GM19023 (cell line): ENCODE measurements around the gene JDP2.

ENCODE experiments used
- ATAC-seq: cut with Tn5 transposase; IDR thresholded peaks from one replicate; pipeline ENCODE4 v1.9.1; 2021; ENCODE audit warnings: mild to moderate bottlenecking, moderate library complexity; ENCODE audit not compliant: unreplicated experiment

JDP2 gene

DNA sequence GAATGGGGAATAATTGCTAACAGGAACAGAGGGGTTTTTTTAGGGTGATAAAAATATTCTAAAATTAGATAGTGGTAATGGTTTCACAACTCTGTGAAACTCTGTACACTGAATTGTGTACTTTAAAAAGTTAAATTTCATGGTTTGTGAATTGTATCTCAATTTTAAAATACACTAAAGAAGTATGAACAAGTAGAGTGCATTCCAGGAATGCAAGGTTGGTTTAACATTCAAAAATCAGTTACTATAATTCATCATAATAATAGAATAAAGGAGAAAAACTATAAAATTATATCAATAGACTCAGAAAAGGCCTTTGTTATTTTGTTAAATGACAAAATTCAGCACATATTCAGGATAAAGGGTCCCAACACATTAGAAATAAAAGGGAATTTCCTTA lies 83.4 kb downstream of the JDP2 start:
- ATAC-seq: no peak

DNA sequence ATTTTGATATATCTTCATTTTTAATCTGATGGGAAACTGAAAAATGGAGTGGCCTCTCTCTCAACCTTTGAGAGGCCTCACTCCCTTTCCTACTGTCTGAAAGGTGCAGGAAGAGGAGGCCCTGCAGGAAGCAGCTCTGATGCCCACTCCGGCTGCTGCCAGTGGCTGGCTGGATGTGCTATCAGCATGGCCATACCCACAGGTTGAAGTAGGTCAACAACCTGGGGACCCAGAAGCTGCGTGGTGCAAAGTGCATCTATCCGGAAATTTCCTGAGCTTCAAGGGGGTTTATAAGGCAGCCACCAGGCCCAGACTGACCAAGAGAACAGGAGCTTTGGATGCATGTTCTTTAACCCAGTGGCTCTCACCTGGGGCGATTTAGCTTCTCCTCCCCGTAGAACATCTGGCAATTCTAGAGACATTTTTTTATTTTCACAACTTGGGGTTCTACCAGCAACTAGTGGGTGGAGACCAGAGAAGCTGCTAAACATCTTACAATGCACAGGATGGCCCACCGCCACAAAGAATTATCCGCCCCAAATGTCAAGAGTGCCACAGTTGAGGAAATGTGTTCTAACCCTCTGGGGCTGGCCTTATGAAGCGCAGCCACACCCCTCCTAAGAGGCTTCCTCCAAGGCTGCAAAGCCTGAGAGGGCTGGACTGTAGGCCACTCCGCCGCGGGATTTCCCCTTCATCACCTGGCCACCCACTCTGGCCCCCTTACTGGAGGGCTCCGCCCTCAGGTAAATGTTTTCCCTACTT lies 86.3 kb downstream of the JDP2 start:
- ATAC-seq: peak; percentile 56

DNA sequence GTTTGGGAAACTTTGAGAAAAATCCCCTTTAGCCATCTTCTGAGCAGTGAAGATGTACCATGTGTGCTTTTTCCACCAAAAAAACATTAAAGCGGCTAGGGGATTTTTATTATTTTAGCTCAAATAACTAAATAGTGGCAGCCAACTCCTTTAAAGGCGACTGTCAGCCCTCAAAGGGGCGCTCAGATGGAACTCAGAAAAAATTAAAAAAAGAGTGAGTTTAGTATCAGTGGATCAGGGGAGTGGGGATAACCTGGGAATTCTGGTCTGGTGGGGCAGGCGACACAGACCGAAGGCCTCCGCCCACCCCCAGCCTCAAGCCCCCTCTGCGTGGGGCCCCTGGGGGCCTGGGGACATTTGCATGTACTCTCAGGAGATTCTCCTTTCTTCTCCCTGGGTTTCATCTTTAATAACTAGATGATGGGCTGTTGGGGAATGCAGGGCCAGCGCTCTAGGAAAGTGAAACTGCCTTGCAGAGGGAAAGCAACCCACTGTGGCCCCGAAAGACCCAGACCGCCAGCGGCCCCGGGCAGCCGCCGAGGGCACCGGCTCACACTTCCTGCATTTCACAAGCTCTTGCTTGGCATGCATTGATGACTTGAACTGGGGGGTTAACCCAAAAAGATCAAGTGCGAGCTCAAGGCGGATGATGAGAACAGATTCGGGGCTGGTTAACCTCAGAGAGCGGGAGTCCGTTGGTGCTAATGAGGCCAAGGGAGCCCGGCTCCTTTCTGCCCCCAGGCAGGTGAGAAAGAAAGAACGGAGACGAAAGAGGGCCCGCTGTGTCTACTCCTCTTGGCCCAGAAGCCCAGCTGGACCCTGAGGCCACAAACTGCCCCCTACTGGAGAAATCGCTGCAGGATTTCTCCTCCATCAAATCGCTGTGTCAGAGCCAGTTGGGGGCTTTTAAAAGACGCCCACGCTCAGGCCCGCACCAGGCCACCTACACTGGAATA lies 87.1 kb downstream of the JDP2 start:
- peak; percentile 44 for ATAC-seq

DNA sequence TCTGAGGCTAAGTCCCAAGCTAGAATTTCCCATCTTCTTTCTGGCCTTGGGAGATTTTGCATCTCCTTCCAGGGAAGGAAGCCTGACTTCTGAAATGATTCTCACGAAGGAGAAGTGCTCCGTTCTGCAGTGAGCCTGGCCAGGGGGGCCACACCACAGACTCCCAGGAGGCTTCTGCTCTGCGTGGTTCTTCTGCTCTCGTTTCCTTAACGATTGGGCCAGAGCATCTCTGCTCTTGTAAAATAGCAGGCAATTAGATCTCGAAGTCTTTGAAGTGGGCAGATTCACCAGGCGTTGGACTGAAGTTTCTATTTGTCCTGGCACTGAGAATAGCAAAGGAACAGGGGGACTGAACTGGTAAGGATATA lies 87.8 kb downstream of the JDP2 start:
- ATAC-seq: peak; percentile 30

DNA sequence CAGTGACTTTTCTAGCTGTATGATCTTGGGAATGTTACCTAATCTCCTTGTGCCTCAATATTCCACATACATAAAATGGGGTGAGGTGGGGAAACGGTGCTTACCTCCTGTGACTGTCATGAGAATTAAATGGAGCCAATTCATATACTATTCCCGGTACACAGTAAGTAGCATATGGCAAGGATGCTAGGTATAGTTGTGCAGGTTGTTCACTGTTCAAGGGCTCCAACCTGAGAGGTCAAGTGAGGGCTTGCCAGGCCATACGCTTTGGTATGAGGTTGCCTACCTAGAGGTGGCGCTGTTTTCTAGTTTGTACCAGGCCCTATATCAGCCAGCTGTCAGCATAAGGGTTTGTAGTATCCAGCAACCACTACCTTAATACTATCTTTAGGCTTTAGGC lies 90.8 kb downstream of the JDP2 start:
- ATAC-seq: no peak

DNA sequence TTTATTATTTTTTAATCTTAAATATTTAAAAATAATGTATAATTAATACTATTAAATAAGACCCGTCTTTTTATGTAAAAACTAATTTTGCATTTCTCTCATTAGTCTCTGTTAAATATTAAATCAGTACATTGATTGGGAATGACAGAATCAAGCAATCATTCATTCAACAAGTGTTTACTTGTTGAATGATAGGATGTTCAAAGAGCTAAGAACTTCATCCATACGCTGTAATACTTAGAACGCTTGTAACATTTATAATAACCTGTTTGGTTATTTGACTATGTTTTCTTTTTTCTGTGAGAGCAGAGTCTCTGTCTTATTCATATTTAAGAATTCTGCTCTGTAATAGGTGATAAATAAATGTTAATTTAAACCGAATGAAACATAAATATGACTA lies 91.6 kb downstream of the JDP2 start:
- no peak for ATAC-seq

DNA sequence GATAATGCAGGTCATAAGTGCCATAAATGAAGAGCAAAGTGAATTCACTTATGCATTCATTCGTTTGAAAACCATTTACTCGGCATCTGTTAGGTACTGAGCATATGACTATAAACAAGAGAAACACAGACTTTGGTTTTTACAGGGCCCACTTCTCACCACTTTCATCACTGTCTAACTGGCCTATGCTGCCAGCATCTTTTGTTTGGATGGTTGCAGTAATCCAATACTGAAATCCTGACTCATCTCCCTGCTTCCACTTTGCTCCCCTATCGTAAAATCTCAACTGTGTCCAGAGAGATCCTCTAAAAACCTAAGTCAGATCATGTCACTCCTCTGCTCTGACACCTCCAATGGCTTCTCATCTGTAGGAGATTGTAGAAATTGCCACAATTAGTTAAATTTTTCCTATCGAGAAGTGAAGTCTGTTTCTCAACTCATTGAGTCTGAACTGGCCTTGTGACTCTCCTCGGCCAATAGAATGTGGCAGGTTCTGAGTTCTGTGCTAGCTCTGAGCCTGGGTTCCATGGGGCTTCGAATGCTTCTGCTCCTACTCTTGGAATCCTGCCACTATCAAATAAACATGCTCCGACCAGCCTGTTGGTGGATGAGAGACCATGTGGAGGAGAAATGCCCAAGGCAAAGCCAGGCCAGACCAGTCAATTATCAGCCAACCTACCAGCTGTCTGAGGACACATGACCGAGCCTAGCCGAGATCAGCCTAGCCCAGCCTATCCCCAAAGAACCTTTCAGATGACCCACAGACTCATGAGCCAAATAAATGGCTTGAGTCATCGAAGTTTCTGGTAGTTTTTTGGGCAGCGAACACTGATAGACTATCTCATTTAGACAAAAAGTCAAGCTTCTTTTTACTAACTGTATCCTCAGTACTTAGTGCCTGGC lies 92.3 kb downstream of the JDP2 start:
- ATAC-seq: no peak

DNA sequence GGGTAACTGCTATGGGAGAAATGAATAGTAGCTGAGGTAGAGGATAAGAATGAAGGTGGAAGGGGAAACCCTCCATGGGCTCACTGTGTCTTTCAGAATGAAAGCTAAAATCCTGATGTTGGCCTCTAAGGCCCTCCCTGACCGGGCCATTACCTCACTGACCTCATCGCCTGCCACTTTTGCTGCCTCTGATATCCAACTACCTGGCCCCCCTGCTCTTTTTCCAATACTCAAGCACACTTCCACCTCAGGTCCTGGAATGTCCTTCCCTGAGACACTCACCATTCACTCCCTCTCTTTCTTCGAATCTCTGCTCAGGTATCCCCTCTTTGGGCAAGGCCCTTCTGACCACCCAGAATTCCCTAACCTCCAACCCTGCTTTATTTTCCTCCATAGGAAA lies 93.0 kb downstream of the JDP2 start:
- ATAC-seq: no peak

DNA sequence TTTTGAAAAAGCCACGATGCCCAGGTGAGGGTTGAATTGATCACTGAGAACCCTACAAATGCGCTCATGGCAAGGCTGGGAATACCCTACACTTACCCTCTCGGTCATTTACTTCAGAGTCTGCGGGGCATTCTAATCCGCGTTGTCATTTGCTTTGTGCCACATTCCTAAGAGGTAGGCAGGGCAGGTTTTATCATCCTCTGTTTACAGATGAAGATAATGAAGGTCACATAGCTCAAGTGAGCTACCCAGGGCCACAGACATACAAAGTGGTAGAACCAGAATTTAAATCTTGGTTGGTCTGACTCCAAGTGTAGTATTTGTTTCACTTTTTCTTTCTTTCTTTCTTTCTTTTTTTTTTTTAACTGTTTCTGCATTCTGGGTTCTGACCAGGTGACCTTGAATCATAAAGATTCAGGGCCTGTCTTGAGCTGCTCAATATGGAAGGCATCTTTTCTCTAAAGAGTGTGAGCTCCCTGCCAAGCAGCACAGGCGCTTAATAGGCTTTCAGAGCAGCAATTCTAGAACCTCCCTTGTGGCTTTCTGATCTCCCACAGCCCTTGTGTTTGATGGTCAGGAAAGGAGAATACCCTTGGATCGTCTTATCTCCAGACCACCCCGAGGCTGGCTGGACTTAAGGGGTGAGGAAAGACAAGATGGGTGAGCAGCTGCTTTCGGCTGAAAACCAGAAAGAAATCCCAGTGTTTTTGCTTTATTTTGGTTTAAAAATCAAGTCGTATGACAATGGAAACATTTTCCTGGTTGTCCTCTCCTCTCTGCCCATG lies 93.8 kb downstream of the JDP2 start:
- ATAC-seq: peak; percentile 18

DNA sequence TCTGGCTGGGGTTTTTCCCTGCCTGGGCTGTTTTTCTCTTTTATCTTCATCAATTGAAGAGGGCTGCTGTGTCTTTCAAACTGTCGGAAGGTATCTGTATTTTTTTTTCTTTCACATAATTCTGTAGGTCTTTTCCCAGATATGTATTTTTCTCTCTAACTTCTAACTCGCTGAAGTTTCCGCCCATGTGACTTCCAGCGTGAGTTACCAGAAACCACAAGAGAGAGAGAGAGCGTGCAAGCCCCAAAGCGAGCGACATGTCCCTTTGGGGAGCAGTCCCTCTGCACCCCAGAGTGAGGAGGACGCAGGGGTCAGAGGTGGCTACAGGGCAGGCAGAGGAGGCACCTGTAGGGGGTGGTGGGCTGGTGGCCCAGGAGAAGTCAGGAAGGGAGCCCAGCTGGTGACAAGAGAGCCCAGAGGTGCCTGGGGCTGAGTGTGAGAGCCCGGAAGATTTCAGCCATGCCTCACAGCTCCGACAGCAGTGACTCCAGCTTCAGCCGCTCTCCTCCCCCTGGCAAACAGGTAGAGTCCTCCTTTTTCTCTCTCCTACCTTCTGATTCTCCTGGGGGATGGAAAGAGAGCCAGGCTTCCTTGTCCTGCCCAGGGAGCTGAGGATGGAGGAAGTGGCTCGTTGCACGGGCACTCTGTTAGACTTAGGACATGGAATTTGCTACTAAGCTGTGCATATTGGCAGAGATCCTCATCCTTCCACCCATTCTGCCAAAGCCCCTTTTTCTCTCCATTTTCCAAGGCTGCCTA lies 94.6 kb downstream of the JDP2 start, which contains the start of gene BATF:
Gene BATF, plus strand, starts transcription at position 246 of the 759 bp plus-strand sequence. Its CDS starts 214 bp downstream, at position 460.
- peak; percentile 63 for ATAC-seq

DNA sequence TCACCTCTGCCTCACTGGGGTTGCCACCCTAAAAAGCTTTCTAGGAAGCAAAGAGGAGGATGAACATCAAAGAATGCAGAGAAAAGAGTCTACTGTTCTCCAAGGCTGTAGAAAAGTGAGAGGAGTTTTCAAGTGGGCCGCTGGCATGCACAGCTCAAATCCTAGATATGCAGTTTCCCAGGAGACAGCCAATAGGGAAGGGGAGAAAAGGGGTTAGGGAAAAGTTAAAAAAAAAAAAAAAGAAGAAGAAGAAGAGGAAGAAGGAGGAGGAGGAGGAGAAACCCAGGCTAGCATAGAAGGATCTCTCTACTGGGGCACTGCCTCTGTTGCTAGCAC lies 95.1 kb downstream of the JDP2 start:
- ATAC-seq: no peak
